Epithelial cell of proximal tubule (primary cell): ENCODE results near the gene FMN2. TPM values are rescaled to one million over a fixed set of nuclear protein-coding genes. Genes with fewer than 3 reads are reported as not detected.
"Not testable (repeated sequence)": the region's sequence is repeated elsewhere in the genome, so short reads cannot be mapped to it uniquely, and the experiment has no call there.

Source experiments
- DNase-seq: peaks from one replicate; pipeline ENCODE4 v3.0.0-alpha.2; 2011; ENCODE audit warnings: low read depth
- H3K4me3 ChIP-seq: 2 replicates; pipeline ENCODE4 v1.5.1; 2011; ENCODE audit warnings: low read depth, mild to moderate bottlenecking, low read length
- total RNA-seq: library from RNA; depleted of rRNA; stranded (reverse); fragments of >200 nt; gene quantifications from 2 replicates; pipeline ENCODE4 v1.2.3, GENCODE V29; 2015
- TF ChIP-seq, protein P1 (sequence below): conservative IDR thresholded peaks from 2 replicates; pipeline ENCODE4 v1.5.1; 2012; ENCODE audit warnings: low read depth, mild to moderate bottlenecking, low read length

FMN2 gene
- total RNA-seq, 1 donor from 2014 or later = 0.86 TPM

GRCh38 chr1:240314845-240315801 lies 223.4 kb downstream of the FMN2 start:
- DNase-seq = no peak
- no peak overlapping the region for H3K4me3 ChIP-seq
- TF ChIP-seq, protein P1, sequence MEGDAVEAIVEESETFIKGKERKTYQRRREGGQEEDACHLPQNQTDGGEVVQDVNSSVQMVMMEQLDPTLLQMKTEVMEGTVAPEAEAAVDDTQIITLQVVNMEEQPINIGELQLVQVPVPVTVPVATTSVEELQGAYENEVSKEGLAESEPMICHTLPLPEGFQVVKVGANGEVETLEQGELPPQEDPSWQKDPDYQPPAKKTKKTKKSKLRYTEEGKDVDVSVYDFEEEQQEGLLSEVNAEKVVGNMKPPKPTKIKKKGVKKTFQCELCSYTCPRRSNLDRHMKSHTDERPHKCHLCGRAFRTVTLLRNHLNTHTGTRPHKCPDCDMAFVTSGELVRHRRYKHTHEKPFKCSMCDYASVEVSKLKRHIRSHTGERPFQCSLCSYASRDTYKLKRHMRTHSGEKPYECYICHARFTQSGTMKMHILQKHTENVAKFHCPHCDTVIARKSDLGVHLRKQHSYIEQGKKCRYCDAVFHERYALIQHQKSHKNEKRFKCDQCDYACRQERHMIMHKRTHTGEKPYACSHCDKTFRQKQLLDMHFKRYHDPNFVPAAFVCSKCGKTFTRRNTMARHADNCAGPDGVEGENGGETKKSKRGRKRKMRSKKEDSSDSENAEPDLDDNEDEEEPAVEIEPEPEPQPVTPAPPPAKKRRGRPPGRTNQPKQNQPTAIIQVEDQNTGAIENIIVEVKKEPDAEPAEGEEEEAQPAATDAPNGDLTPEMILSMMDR = no peak

DNA sequence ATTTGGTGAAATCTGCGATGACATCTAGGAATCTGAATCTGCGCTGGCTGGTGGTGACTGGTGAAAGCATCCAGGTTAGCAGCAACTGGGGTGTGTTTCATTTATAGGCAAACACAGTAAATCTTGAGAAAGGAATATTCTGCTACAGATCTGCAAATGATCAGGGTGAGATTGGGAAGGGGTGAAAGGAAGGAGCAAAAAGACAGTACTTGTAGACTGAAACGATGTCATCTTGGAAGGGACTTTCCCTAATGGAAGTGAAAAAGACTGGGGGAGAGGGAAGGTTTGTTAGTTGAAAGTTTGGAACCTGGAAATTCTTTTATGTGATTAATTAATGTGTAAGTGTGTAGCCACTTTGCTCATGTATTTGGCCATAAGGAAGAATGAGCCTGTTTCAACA lies 228.3 kb downstream of the FMN2 start:
- TF ChIP-seq, protein P1 = no peak
- H3K4me3 ChIP-seq = no peak overlapping the region

GRCh38 chr1:240320659-240321058 lies 229.0 kb downstream of the FMN2 start:
- H3K4me3 ChIP-seq = no peak overlapping the region
- TF ChIP-seq, protein P1 = no peak
- DNase-seq = no peak

More for the DNA sequence above, 228.3 kb downstream of the FMN2 start:
- no peak for DNase-seq

DNA sequence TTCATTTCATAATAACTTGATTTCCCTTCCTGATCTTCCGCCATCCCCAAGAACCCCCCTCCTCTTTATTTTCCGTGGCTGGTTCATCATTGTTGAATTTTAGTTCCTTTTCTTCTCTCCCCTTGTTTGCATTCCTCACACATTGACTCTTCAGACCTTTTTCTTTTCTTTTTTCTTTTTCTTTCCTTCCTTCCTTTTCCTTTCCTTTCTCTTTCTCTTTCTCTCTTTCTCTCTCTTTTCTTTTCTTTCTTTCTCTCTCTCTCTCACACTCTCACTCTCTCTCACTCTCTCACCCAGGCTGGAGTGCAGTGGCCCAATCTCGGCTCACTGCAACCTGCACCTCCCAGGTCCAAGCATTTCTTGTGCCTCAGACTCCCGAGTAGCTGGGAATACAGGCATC lies 231.3 kb downstream of the FMN2 start:
- TF ChIP-seq, protein P1 = no peak
- H3K4me3 ChIP-seq = no peak overlapping the region
- DNase-seq = no peak

DNA sequence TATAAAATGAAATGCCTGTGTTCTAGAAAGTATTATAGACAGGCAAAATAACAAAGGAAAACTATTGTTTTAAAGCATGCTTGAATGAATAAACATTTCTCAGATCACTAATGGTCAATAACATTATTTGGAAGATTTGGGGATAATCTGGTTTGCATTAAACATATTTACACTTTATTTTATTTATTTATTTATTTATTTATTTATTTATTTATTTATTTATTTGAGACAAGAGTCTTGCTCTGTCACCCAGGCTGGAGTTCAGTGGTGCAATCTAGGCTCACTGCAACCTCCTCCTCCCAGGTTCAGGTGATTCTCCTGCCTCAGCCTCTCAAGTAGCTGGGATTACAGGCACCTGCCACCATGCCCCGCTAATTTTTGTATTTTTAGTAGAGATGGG lies 236.7 kb downstream of the FMN2 start:
- not testable (repeated sequence) for DNase-seq, H3K4me3 ChIP-seq

DNA sequence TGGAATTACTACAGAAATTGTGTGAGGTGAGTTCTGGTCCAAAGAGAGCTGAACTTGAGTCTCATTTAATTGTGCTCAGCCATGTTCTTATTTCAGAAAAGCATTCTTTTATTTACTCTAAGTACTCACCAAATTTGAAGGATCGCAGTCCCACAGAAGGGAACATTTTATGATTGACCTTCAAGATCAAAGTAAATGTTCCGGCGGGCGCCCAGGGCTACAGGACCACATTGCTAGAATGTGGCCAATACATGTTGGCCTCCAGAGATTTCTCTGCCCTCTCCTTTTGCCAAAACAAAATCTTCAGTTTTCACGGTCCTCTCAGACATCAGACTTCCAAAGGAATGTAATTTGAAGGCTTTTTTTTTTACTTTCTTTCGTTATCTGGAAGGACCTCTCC lies 237.8 kb downstream of the FMN2 start:
- H3K4me3 ChIP-seq = no peak overlapping the region
- no peak for DNase-seq
- TF ChIP-seq, protein P1 = no peak

- TF ChIP-seq, protein P1 = no peak
- DNase-seq = no peak
- no peak overlapping the region for H3K4me3 ChIP-seq
Observed at GRCh38 chr1:240332672-240333071, 241.0 kb downstream of the FMN2 start.
